GM12873 (cell line): ENCODE measurements around the gene ZBTB32.

ENCODE experiments used
- CTCF ChIP-seq: IDR thresholded peaks from 2 replicates; pipeline ENCODE4 v1.5.1; 2012; ENCODE audit warnings: low read depth, mild to moderate bottlenecking, moderate library complexity, low read length, control low read depth; ENCODE audit not compliant: insufficient read depth; ENCODE audit errors: missing control alignments

Gene ZBTB32

GRCh38 chr19:35714601-35715354 lies 10.4 kb downstream of the ZBTB32 start:
- peak; percentile 58 for TF ChIP-seq CTCF

- no peak for TF ChIP-seq CTCF
These were observed 11.0 kb downstream of the ZBTB32 start for GRCh38 chr19:35715355-35715809.

- no peak for TF ChIP-seq CTCF
These were observed 11.8 kb downstream of the ZBTB32 start for GRCh38 chr19:35715981-35716800.

- peak; percentile 77 for TF ChIP-seq CTCF
These were observed 12.7 kb downstream of the ZBTB32 start for GRCh38 chr19:35716801-35717664.

GRCh38 chr19:35717665-35718344 lies 13.4 kb downstream of the ZBTB32 start, which contains the start of gene KMT2B:
Gene KMT2B (plus strand): TSS chr19:35718003. CDS start chr19:35718019, 16 bp downstream.
- no peak for TF ChIP-seq CTCF

- no peak for TF ChIP-seq CTCF
These were observed 14.1 kb downstream of the ZBTB32 start for GRCh38 chr19:35718345-35719041.
